Adipocyte (in vitro differentiated cells): Measurements from ENCODE around the gene GPR183.

Experiments
- DNase-seq: peaks from one replicate; pipeline ENCODE4 v3.0.0-alpha.2; 2015; ENCODE audit warnings: low read depth
- H3K27me3 ChIP-seq: replicated peaks from 2 replicates; pipeline ENCODE4 v1.7.0; 2013; ENCODE audit warnings: mild to moderate bottlenecking, low read length, moderate library complexity; ENCODE audit not compliant: control insufficient read depth, insufficient read depth
- H3K36me3 ChIP-seq: 2 replicates; pipeline ENCODE4 v1.7.0; 2013; ENCODE audit warnings: low read length, mild to moderate bottlenecking, moderate library complexity; ENCODE audit not compliant: control insufficient read depth, insufficient read depth, severe bottlenecking
- H3K4me1 ChIP-seq: 2 replicates; pipeline ENCODE4 v1.7.0; 2013; ENCODE audit warnings: mild to moderate bottlenecking, low read length, moderate library complexity; ENCODE audit not compliant: control insufficient read depth, insufficient read depth
- H3K4me3 ChIP-seq: 2 replicates; pipeline ENCODE4 v1.7.0; 2013; ENCODE audit warnings: mild to moderate bottlenecking, low read length, moderate library complexity
- H3K9ac ChIP-seq: 2 replicates; pipeline ENCODE4 v1.7.0; 2013; ENCODE audit warnings: mild to moderate bottlenecking, low read length, moderate library complexity
- H3K9me3 ChIP-seq: 2 replicates; pipeline ENCODE4 v1.7.0; 2013; ENCODE audit warnings: mild to moderate bottlenecking, low read length, moderate library complexity; ENCODE audit not compliant: control insufficient read depth

GPR183 gene

DNA sequence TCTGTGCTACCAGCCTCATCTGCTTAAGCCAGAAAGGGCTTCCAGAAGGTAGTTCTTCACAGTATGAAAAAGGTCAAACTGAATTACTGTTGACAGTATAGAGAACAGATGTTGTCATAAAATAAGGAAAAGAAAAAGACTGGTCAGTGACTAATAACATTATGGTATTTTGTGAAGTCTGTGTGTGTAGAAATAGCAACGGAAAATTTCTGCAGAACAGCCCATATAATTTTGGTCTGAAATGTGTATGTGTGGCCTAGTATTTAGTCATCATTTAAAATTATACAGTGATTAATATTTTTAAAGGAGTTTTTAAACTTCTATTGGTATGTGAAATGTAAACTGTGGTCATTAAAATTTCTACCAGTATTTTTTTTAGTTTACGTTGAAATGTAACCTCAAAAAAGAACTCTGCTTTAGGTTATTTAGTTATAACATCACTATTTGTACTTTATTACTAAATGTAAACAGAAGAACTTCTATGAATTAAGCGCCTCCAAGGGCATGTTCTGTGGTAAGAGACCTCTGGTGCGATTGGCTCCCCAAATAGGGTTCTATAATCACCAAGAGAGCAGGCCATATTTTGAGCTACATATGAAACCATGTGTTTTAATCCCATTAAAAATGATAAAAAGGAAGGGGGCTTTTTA lies 3.3 kb upstream of the GPR183 start:
- Histone ChIP-seq H3K4me3 (no peak overlapping the region), H3K36me3 (peaks cover 3% of the 10 kb centered on the region), H3K27me3 (no peaks in the 10 kb centered on the region), H3K4me1 (peaks cover 57% of the 10 kb centered on the region), H3K9ac (no peak overlapping the region), H3K9me3 (no peaks in the 10 kb centered on the region)
- DNase-seq, result peak; percentile 84

DNA sequence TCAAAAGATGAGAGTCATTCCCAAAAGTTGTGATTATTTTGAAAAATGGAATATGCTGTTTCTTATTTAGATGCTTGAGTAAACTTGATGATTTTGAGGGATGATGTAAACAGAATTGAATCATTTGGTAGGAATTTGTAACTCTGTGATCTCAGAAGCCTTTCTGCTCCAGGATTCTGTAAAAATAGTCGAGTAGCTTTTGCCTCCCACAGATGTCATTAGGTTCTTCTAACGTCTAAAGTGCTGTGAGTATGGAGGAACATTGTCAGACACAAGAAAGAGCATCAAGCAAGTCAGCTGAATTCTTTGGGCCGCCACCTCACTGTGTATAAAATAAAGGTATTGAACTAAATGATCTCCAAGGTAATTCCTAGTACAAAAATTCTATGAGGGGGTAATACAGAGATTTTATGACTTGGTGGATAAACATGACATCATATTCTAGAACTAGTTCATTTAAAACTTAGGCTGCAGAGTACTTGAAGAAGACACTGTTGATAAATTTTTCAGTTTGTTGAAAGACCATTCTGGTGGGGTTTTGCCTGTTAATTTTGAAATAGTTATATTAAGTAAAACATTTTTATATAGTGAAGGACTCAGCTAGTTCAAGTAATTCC lies 1.4 kb upstream of the GPR183 start:
- peak overlapping the region; percentile 35 for H3K9ac ChIP-seq
- peaks cover 5% of the 10 kb centered on the region for H3K36me3 ChIP-seq
- peak; percentile 81 for DNase-seq
- H3K4me3 ChIP-seq, result no peak overlapping the region
- no peaks in the 10 kb centered on the region for H3K9me3 ChIP-seq
- peaks cover 57% of the 10 kb centered on the region for H3K4me1 ChIP-seq
- no peaks in the 10 kb centered on the region for H3K27me3 ChIP-seq

GRCh38 chr13:99307648-99308339 lies 595 bp upstream of the GPR183 start:
- Histone ChIP-seq H3K36me3 (peaks cover 5% of the 10 kb centered on the region), H3K4me3 (no peak overlapping the region), H3K9me3 (no peaks in the 10 kb centered on the region), H3K27me3 (no peaks in the 10 kb centered on the region), H3K4me1 (peaks cover 51% of the 10 kb centered on the region), H3K9ac (peak overlapping the region; percentile 35)
- DNase-seq, result peak; percentile 72

- peaks cover 29% of the 10 kb centered on the region for H3K4me1 ChIP-seq
- H3K4me3 ChIP-seq, result no peak overlapping the region
- DNase-seq, result no peak
Measured at GRCh38 chr13:99305566-99305965, 1.6 kb downstream of the GPR183 start.

DNA sequence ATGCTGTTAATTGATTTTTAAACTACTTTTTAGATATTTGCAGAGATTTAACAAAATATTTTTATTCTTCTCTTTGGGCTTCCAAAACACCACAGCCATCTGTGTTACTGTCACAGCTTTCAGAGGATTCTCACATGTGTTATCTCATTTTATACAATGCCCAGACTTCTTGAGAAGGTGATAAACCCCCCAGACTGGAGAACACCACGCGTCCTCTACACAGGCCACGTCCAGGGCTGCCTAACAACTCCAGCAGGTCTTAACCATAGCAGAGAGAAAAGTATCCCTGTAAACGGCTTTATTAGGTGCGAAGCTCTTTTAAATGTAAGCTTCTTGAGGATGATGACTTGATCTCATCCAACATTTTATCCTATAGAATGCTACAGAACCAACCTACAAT lies 2.0 kb downstream of the GPR183 start:
- Histone ChIP-seq H3K4me1 (peaks cover 25% of the 10 kb centered on the region), H3K27me3 (no peaks in the 10 kb centered on the region), H3K9ac (no peak overlapping the region), H3K4me3 (no peak overlapping the region), H3K9me3 (no peaks in the 10 kb centered on the region), H3K36me3 (peaks cover 5% of the 10 kb centered on the region)
- no peak for DNase-seq

More at GRCh38 chr13:99305566-99305965, 1.6 kb downstream of the GPR183 start:
- Histone ChIP-seq H3K9ac (no peak overlapping the region), H3K9me3 (no peaks in the 10 kb centered on the region), H3K27me3 (no peaks in the 10 kb centered on the region), H3K36me3 (peaks cover 5% of the 10 kb centered on the region)

DNA sequence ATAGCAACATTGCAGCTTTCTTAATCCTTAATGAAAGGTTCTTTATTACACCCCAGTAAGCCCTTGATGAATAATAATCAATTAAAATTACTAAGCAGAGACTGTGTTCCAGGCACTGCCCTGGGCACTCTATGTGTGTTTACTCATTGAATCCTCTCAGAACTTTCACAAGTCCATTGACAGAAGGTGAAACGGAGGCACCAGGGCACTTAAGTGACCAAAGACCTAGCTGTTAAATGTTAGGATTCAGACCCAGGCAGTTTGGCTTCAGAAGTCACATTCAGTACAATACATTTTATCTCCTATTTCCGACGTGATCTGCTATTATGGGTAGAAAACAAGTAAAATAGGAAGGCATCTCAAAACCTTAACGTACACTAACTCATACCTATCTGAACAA lies 2.7 kb downstream of the GPR183 start:
- no peak for DNase-seq
- H3K27me3 ChIP-seq, result no peaks in the 10 kb centered on the region
- peaks cover 5% of the 10 kb centered on the region for H3K36me3 ChIP-seq
- no peak overlapping the region for H3K4me3 ChIP-seq
- no peak overlapping the region for H3K9ac ChIP-seq
- peaks cover 20% of the 10 kb centered on the region for H3K4me1 ChIP-seq
- H3K9me3 ChIP-seq, result no peaks in the 10 kb centered on the region

GRCh38 chr13:99303863-99304521 lies 3.2 kb downstream of the GPR183 start:
- peaks cover 5% of the 10 kb centered on the region for H3K36me3 ChIP-seq
- peaks cover 20% of the 10 kb centered on the region for H3K4me1 ChIP-seq
- no peak for DNase-seq
- H3K9ac ChIP-seq, result no peak overlapping the region
- H3K4me3 ChIP-seq, result no peak overlapping the region
- H3K27me3 ChIP-seq, result no peaks in the 10 kb centered on the region
- no peaks in the 10 kb centered on the region for H3K9me3 ChIP-seq

DNA sequence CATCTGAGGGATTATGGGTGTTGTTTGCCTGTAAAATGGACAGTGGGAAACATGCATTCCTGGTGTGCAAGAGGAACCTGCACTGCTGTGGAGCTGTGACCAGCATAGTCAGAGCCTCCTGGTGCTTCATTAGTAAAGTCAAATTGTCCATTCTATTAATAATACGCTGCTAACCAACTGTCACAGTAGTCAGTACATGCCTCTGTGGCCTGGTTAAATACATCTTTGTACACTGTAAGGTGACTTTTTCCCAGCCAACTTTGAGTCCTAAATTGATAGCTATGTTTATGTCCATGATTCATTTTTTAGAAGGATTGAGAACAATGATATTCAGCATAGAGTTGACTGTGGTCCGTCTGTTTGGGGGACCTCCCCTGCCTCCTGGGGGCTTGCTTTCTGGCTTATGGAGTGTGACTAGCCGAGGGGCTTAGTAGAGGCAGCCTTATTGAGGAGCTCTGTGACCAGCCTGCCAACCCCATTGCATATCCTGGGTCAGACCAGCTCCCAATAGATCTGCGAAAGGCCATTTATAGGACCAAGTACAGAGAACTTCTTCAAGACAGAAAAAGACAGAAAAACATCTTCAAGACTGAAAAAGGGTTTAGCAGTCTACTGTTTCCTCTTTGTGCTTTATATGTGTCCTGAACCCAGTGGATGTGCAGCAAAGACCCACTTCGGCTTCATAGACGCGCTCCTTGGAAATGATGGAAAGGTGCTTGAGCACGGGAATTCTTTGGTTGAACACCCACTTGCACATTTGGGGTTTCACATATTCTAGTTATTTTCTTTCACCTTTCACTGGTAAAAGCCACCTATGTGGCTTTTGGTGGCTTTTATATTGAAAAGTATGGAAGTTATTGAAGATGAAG lies 4.3 kb downstream of the GPR183 start:
- Histone ChIP-seq H3K36me3 (peaks cover 5% of the 10 kb centered on the region), H3K4me1 (peaks cover 11% of the 10 kb centered on the region), H3K9me3 (no peaks in the 10 kb centered on the region), H3K4me3 (no peak overlapping the region), H3K27me3 (no peaks in the 10 kb centered on the region), H3K9ac (no peak overlapping the region)
- no peak for DNase-seq

- Histone ChIP-seq H3K4me1 (peaks cover 3% of the 10 kb centered on the region), H3K9ac (no peak overlapping the region), H3K27me3 (no peaks in the 10 kb centered on the region), H3K4me3 (no peak overlapping the region), H3K36me3 (peaks cover 5% of the 10 kb centered on the region), H3K9me3 (no peaks in the 10 kb centered on the region)
- DNase-seq, result no peak
Measured at GRCh38 chr13:99301913-99302636, 5.1 kb downstream of the GPR183 start.

DNA sequence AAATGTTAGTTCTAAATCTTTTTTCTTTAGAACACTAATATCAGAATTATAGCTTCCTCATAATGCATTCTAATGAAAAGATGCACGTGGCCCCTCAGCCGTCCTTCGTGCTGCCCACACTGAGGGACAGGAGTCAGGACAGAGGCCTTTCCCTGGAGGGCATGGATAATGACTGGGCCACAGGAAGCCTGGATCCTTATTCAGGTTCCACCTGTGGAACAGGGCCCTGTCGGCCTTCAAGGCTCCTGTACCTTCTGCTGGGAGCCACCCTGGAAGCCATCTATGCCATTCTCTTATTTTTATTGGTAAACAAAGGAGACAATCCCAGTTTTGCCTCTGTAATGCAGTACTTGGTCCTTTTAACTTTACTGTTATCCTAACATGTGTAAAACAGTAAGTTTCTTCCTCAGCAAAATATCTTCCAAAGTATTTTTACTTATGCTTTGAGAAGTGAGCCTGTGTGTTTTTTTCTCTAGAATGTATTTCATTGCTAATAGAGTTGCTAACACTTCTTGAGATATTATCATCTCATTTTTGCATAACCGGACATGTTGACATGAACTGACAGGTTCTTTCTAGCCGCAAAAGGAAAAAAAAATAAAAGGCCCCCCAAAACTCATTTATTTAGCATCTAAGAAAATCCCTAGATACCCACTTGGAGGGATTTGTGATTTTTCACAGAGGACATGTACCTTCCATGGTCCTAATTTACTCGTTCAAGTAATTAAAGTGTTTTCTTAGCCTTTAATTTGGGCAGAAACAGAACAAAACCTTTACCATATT lies 6.0 kb downstream of the GPR183 start:
- H3K4me3 ChIP-seq, result no peak overlapping the region
- H3K36me3 ChIP-seq, result peaks cover 5% of the 10 kb centered on the region
- DNase-seq, result no peak
- no peaks in the 10 kb centered on the region for H3K27me3 ChIP-seq
- no peaks in the 10 kb centered on the region for H3K4me1 ChIP-seq
- no peak overlapping the region for H3K9ac ChIP-seq
- no peaks in the 10 kb centered on the region for H3K9me3 ChIP-seq
